ENCODE measurements around the gene IGF2R.

DNA sequence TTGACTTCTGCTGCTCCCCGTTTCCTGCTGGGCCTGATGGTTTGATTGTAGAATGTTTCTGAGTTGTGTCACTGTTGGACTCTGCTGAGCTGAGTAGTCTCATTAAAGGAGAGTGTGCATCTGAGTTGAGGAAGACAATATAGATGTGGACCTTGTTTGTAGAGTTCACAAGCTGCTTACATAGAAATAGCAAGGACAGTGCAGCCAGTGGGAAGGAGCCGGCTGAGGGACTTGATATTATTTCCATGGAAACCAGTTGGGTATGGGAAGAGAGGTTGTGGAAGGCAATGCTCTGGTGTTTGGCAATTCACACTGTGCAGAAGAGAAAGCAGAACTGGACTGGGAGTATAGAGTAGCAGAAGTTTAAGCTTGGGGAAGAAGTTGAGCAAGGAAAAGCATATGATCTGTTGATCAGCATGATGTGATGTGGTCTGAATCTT lies 14.8 kb downstream of the IGF2R start:
- TF ChIP-seq EZH2 (conservative IDR thresholded peaks at IDR 0.05; ENCODE audit: low read depth, low read length) (no peak), CTCF (CRISPR knock-in tag; IDR thresholded peaks at IDR 0.05) (no peak)

Data from HepG2 (cell line).